Ishikawa (cell line): ENCODE results near the gene RAPGEF2.

ENCODE experiments used
- CEBPB ChIP-seq: IDR thresholded peaks from 2 replicates; pipeline ENCODE4 v1.6.1; 2012
- CREB1 ChIP-seq: IDR thresholded peaks from 2 replicates; pipeline ENCODE4 v1.6.1; 2012; ENCODE audit warnings: low read depth
- EGR1 ChIP-seq: IDR thresholded peaks from 2 replicates; pipeline ENCODE4 v1.6.1; 2012
- EP300 ChIP-seq: IDR thresholded peaks from 2 replicates; pipeline ENCODE4 v1.6.1; 2012; ENCODE audit warnings: borderline replicate concordance
- FOXM1 ChIP-seq: IDR thresholded peaks from 2 replicates; pipeline ENCODE4 v1.6.1; 2012; ENCODE audit warnings: low read depth, borderline replicate concordance
- NFIC ChIP-seq: IDR thresholded peaks from 2 replicates; pipeline ENCODE4 v1.6.1; 2012
- RAD21 ChIP-seq: IDR thresholded peaks from 2 replicates; pipeline ENCODE4 v1.6.1; 2012; ENCODE audit warnings: low read depth
- REST ChIP-seq: IDR thresholded peaks from 2 replicates; pipeline ENCODE4 v1.6.1; 2012; ENCODE audit warnings: low read depth, mild to moderate bottlenecking
- TAF1 ChIP-seq: IDR thresholded peaks from 2 replicates; pipeline ENCODE4 v1.6.1; 2012; ENCODE audit warnings: low read depth, mild to moderate bottlenecking
- TCF12 ChIP-seq: IDR thresholded peaks from 2 replicates; pipeline ENCODE4 v1.6.1; 2012; ENCODE audit warnings: low read depth
- TEAD4 ChIP-seq: IDR thresholded peaks from 2 replicates; pipeline ENCODE4 v1.6.1; 2012
- USF1 ChIP-seq: IDR thresholded peaks from 2 replicates; pipeline ENCODE4 v1.6.1; 2012
- YY1 ChIP-seq: IDR thresholded peaks from 2 replicates; pipeline ENCODE4 v1.6.1; 2012; ENCODE audit warnings: low read depth
- ZBTB7A ChIP-seq: IDR thresholded peaks from 2 replicates; pipeline ENCODE4 v1.6.1; 2012; ENCODE audit warnings: low read depth
- TF ChIP-seq, protein P1 (sequence below): IDR thresholded peaks from 2 replicates; pipeline ENCODE4 v1.6.1; 2012

Gene RAPGEF2

DNA sequence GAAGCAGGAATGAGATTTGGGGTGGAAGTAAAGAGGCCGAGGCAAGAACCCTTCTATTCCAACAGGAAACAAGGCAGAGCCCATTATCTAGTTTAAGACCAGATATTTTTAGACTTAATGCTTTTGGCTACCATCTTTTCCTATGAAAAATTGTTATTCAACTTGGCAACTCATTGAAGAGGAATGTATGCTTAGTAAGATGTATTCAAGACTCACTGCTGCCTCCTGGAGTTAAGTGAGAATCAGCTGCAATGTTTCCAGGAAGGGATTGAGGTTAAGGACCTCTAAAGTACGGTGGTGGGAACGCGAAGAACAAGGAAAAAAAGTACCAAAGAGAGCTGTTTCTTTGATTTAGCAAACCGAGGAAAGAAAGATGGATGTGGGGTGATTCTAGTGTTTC lies 89.1 kb downstream of the RAPGEF2 start:
- TF ChIP-seq RAD21 (peak; percentile 51), REST (no peak), YY1 (no peak)

DNA sequence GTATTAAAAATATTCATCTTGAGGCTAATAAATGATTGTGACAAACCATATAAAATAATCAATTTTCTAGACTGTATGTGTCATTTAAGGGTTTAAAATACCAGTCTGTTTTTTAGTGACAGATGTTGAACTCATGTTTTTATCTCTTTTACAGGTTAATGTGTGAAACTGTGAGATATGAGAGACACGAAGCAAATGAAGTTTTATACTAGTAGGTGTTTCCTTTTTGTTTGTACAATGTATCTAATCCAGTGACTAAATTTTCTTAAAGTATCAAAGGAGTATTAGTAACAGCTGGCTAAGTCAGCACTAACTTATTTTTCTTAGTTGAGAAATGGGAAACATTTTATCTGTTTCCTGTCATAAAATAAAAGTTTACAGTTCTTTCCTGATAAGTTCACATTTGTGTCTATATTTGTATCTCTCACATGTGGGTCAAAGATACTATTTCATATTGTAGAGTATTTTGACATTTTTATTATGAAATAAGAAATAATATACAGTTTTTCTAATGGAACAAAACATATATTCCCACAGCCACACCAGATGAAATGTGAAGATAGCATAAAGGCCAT lies 90.3 kb downstream of the RAPGEF2 start:
- TF ChIP-seq TCF12 = no peak
- TF ChIP-seq YY1 = no peak
- no peak for TF ChIP-seq EGR1

DNA sequence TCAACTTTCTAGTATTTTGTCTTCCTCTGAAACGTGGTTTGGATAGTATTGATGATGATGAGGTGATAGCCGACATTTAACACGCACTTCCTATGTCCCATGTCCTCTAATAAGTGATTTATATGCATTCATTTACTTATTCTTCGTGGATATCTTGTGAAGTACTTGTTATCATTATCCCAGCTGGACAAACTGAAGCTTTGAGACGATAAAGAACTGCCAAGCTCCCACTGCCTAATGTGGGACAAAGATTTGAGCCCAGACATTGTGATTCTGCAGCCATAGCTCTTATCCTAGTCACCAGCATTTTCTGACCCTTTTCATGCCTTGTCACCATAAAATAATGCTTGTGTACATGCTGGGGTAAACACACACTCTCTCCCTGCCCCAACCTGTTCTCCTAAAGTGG lies 92.5 kb downstream of the RAPGEF2 start:
- TF ChIP-seq NFIC (no peak), TAF1 (no peak), RAD21 (no peak), ZBTB7A (no peak)

- TF ChIP-seq USF1 = no peak
- no peak for TF ChIP-seq TAF1
- TF ChIP-seq EP300 = no peak
- TF ChIP-seq, protein P1, sequence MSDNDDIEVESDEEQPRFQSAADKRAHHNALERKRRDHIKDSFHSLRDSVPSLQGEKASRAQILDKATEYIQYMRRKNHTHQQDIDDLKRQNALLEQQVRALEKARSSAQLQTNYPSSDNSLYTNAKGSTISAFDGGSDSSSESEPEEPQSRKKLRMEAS = no peak
- no peak for TF ChIP-seq RAD21
- no peak for TF ChIP-seq FOXM1
- TF ChIP-seq ZBTB7A = no peak
- no peak for TF ChIP-seq REST
- no peak for TF ChIP-seq TEAD4
- TF ChIP-seq YY1 = no peak
- no peak for TF ChIP-seq CREB1
- TF ChIP-seq NFIC = no peak
- TF ChIP-seq CEBPB = no peak
- no peak for TF ChIP-seq EGR1
Observed at GRCh38 chr4:159197260-159197884, 94.5 kb downstream of the RAPGEF2 start.

GRCh38 chr4:159197885-159198269 lies 95.0 kb downstream of the RAPGEF2 start:
- no peak for TF ChIP-seq EGR1
- TF ChIP-seq FOXM1 = no peak
- no peak for TF ChIP-seq REST
- TF ChIP-seq TAF1 = no peak
- TF ChIP-seq, protein P1 = no peak
- no peak for TF ChIP-seq TEAD4
- TF ChIP-seq NFIC = no peak
- no peak for TF ChIP-seq YY1
- no peak for TF ChIP-seq TCF12

DNA sequence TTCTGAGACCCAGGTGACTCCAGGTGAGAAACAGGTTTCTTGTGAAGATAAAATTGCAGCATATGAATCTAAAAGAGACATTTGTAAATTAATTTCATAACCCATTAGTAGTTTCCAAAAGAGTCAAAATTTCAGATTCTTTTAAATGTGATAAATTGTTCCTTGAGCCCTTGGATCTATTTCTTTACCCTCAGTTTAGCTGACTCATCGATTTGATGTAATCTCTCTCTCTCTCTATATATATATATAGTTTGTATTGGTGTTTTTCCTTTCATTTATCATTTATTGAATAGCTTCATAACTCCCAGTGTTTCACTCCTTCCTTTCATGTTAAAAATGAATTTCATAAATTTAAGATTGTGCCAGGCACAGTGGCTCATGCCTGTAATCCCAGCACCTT lies 96.9 kb downstream of the RAPGEF2 start:
- no peak for TF ChIP-seq TAF1
- no peak for TF ChIP-seq USF1
- TF ChIP-seq EGR1 = no peak
- no peak for TF ChIP-seq ZBTB7A
